Measurements from ENCODE around the gene CYP20A1. TPM values are rescaled to one million over a fixed set of nuclear protein-coding genes. Genes with fewer than 3 reads are reported as not detected.
"Not testable (repeated sequence)": the region's sequence is repeated elsewhere in the genome, so short reads cannot be mapped to it uniquely, and the experiment has no call there.

The CYP20A1 gene
- total RNA-seq = 35.9 TPM
- long read RNA-seq, transcript CYP20A1-204 (12 exons, 2,636 nt) = minor isoform, 5 of 93 reads
- long read RNA-seq, transcript CYP20A1-207 (11 exons, 1,359 nt) = minor isoform, 9 of 93 reads
- long read RNA-seq, transcript CYP20A1-201 (13 exons, 1,949 nt) = major isoform, 44 of 93 reads
- long read RNA-seq, partial matches to known transcripts = 6 of 93 reads
- long read RNA-seq, other reads (novel, unspliced or antisense) = 28 of 93 reads

GRCh38 chr2:203238704-203239526, at the start of gene CYP20A1:
Gene CYP20A1, plus strand, starts transcription at chr2:203239018. Its CDS starts 45 bp downstream, at chr2:203239063.
- Histone ChIP-seq H3K36me3 (peaks cover 23% of the 10 kb centered on the region), H3K9me3 (no peaks in the 10 kb centered on the region), H3K4me1 (peaks cover 23% of the 10 kb centered on the region), H3K27ac (peak within 1 kb of the TSS; percentile 97), H3K27me3 (ENCODE audit: low read depth) (no peaks in the 10 kb centered on the region), H3K4me3 (peak within 1 kb of the TSS; percentile 97)
- peak; percentile 99 for ATAC-seq
- intact Hi-C loops (cut with DNase I) = no loop called here
- TF ChIP-seq CTCF (IDR thresholded peaks at IDR 0.05) = peak; percentile 42
- peak; percentile 98 for DNase-seq

GRCh38 chr2:203190547-203190946, 48.3 kb upstream of the CYP20A1 start:
- intact Hi-C loops (cut with DNase I) = not testable (repeated sequence)

GRCh38 chr2:203191026-203191425, 47.8 kb upstream of the CYP20A1 start:
- H3K4me3 ChIP-seq; ATAC-seq; H3K27ac ChIP-seq; H3K27me3 ChIP-seq (ENCODE audit: low read depth); DNase-seq; H3K9me3 ChIP-seq; H3K4me1 ChIP-seq; intact Hi-C loops (cut with DNase I): not testable (repeated sequence)
- peaks cover 66% of the 10 kb centered on the region for H3K36me3 ChIP-seq

More at GRCh38 chr2:203190547-203190946, 48.3 kb upstream of the CYP20A1 start:
- H3K27ac ChIP-seq; H3K4me3 ChIP-seq; DNase-seq; H3K27me3 ChIP-seq (ENCODE audit: low read depth); H3K9me3 ChIP-seq; H3K4me1 ChIP-seq: not testable (repeated sequence)
- peaks cover 67% of the 10 kb centered on the region for H3K36me3 ChIP-seq
- peak in 1 of 2 donors; percentile 39 for ATAC-seq

- Histone ChIP-seq H3K36me3 (peaks cover 68% of the 10 kb centered on the region), H3K4me1 (no peaks in the 10 kb centered on the region), H3K27ac (no peak overlapping the region), H3K27me3 (ENCODE audit: low read depth) (no peaks in the 10 kb centered on the region), H3K4me3 (no peak overlapping the region), H3K9me3 (no peaks in the 10 kb centered on the region)
- ATAC-seq (no peak), DNase-seq (no peak)
- intact Hi-C loops (cut with DNase I) = no loop called here
- TF ChIP-seq CTCF (IDR thresholded peaks at IDR 0.05) = no peak
These were observed 46.9 kb upstream of the CYP20A1 start for GRCh38 chr2:203191961-203192360.

- Histone ChIP-seq H3K4me1 (no peaks in the 10 kb centered on the region), H3K27ac (no peak overlapping the region), H3K4me3 (no peak overlapping the region), H3K27me3 (ENCODE audit: low read depth) (no peaks in the 10 kb centered on the region), H3K36me3 (peaks cover 83% of the 10 kb centered on the region), H3K9me3 (no peaks in the 10 kb centered on the region)
- peak in 1 of 2 donors; percentile 16 for ATAC-seq
- intact Hi-C loops (cut with DNase I) = no loop called here
- TF ChIP-seq CTCF (IDR thresholded peaks at IDR 0.05) = no peak
- no peak for DNase-seq
These were observed 43.3 kb upstream of the CYP20A1 start for GRCh38 chr2:203195331-203196036.

- intact Hi-C loops (cut with DNase I) = no loop called here
- H3K27ac ChIP-seq = no peak overlapping the region
- no peak overlapping the region for H3K4me3 ChIP-seq
- H3K27me3 ChIP-seq (ENCODE audit: low read depth) = no peaks in the 10 kb centered on the region
- DNase-seq (no peak), ATAC-seq (no peak)
- TF ChIP-seq CTCF (IDR thresholded peaks at IDR 0.05) = no peak
- peaks cover 94% of the 10 kb centered on the region for H3K36me3 ChIP-seq
- no peaks in the 10 kb centered on the region for H3K4me1 ChIP-seq
- no peaks in the 10 kb centered on the region for H3K9me3 ChIP-seq
These were observed 38.0 kb upstream of the CYP20A1 start for GRCh38 chr2:203200866-203201265.

Measured in lower lobe of right lung (tissue), 2 donors.